Ovary (tissue), 9 donors: Measurements from ENCODE around the gene TLE4. TPM values are rescaled to one million over a fixed set of nuclear protein-coding genes. Genes with fewer than 3 reads are reported as not detected.
A peak's percentile ranks its signal among the peaks of the same experiment; 100 is the strongest.

Source experiments
- DNase-seq, 5 donors: peaks; one replicate each; pipeline ENCODE4 v3.0.0-alpha.2; 2019 to 2020
- H3K27ac ChIP-seq, 2 donors: fragments of 200-600 bp; one replicate each; pipeline versions ENCODE4 v1.5.1 to v1.8.0; 2019 to 2022
- H3K27me3 ChIP-seq: fragments of 200-600 bp; one replicate; pipeline ENCODE4 v1.8.0; 2022
- H3K36me3 ChIP-seq: fragments of 200-600 bp; sonication (generic); one replicate; pipeline ENCODE4 v1.5.1; 2019
- H3K4me1 ChIP-seq: one replicate; pipeline ENCODE4 v1.8.1; 2013; ENCODE audit warnings: mild to moderate bottlenecking, moderate library complexity; ENCODE audit not compliant: insufficient read depth
- H3K4me3 ChIP-seq: fragments of 200-600 bp; sonication (generic); one replicate; pipeline ENCODE4 v1.5.1; 2017
- H3K9me3 ChIP-seq, 2 donors: fragments of 200-600 bp in 1 of 2; sonication (generic) in 1 of 2; one replicate each; pipeline versions ENCODE4 v1.5.1 to v1.8.1; 2013 to 2019; ENCODE audit warnings: mild to moderate bottlenecking in 1 of 2, moderate library complexity in 1 of 2
- EP300 ChIP-seq: sonication (generic); formaldehyde crosslinking; IDR thresholded peaks from one replicate; pipeline ENCODE4 v1.6.1; 2017; ENCODE audit warnings: antibody characterized with exemption
- POLR2A ChIP-seq: fragments of 450-650 bp; IDR thresholded peaks from one replicate; pipeline ENCODE4 v1.6.1; 2017; ENCODE audit warnings: antibody characterized with exemption, mild to moderate bottlenecking, moderate library complexity
- WGBS, 3 donors: extraction: QIAGEN DNeasy Blood & Tissue Kit in 1 of 3; methylation state at CpG; one replicate each; pipeline versions ENCODE4 v1.1.5 to v1.1.7; 2013 to 2017; 5-methylcytosine and 5-hydroxymethylcytosine counted together
- intact Hi-C, 4 donors: fragments of 100-400 bp; cut with DNase I; formaldehyde crosslinking; loops; one replicate each; pipeline versions ENCODE4 v1.11.0 to v1.15.1; 2022 to 2023
- polyA plus RNA-seq, 2 donors: library from polyadenylated mRNA; stranded (reverse); fragments of 200-250 nt in 1 of 2; fragments of 350-450 nt in 1 of 2; fragmentation: Illumina TruSeq in 1 of 2; extraction: RNeasy Lipid Tissue Mini Kit (QIAGEN cat#74804) in 1 of 2; gene quantifications; one replicate each; pipeline ENCODE4 v1.2.3, GENCODE V29; 2013 to 2014
- total RNA-seq, 7 donors: library from RNA; depleted of rRNA in 2 of 7; stranded (reverse); fragments of >200 nt in 2 of 7; fragmentation: NEBNext Ultra II Directional in 3 of 7; extraction: Animal tissue kit (Norgen Biotek cat#: 25700) in 3 of 7; gene quantifications; one replicate each; pipeline versions ENCODE4 v1.1.0 to v1.2.4, GENCODE V29; 2016 to 2023
- TF ChIP-seq, protein P1 (sequence below), 3 donors: fragments of 450-650 bp in 2 of 3; fragments of 200-600 bp in 1 of 3; IDR thresholded peaks; one replicate each; pipeline versions ENCODE4 v1.5.1 to v1.8.0; 2016 to 2022; ENCODE audit warnings: antibody characterized with exemption in 3 of 3, mild to moderate bottlenecking in 1 of 3
- donor health status: DM: no; HTN: no; CAD: no; lungs with moderate emphysema.
- donor health status: DM: no; HTN: no; CAD: no.
- donor health status: Bipolar disorder and iron deficiency.
- donor health status: DM: yes; HTN: yes; CAD: no.
- donor health status: DM: no; HTN: no; CAD: no.
- donor health status: DM: yes; HTN: yes; CAD: no.

TLE4 gene
- total and polyA plus RNA-seq, 9 donors = 34.6 to 67.5 (median 54.6) TPM

DNA sequence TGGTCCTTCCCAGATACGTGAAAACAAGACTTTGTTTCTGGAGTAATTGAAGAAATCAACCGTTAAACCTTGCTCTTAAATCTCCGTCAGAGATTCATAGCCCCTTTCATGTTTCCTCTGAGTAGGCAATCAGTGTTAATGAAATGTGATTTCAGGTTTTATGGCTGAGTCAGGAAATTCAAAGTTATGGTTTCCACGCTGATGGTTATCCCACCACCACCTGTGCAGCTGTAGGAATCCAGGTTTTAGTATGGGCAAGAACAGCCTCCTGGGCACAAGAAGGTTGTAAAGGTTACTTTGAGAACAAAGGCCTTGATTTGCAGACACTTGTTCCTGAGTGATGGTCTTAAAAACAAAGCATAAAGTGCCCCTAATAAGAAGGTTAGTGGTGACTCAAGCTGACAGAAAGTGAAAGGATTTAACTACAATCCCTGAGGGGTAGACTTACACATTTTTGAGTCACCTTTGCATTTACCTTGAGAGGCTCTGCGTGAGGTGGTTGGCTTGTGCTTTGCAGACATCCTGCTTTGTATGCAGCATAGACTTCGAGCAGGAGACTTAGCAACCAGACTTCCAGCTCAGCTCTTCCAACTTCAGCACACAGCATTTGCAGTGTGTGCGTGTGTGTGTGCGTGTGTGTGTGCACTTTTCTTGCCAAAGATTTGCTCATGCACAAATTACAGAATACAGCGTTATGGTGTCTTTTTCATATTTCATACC, 159.6 kb downstream of the TLE4 start:
- no peak overlapping the region for H3K27ac ChIP-seq
- no peak for DNase-seq
- no peak overlapping the region for H3K4me3 ChIP-seq
- no peaks in the 10 kb centered on the region for H3K4me1 ChIP-seq
- intact Hi-C loops = no loop called here
- no peak for TF ChIP-seq POLR2A
- no peaks in the 10 kb centered on the region for H3K36me3 ChIP-seq
- 70 to 82% (median 76%) methylated on average over 9 of the region's 9 CpGs for WGBS, 3 donors
- no peaks in the 10 kb centered on the region for H3K9me3 ChIP-seq
- no peaks in the 10 kb centered on the region for H3K27me3 ChIP-seq

DNA sequence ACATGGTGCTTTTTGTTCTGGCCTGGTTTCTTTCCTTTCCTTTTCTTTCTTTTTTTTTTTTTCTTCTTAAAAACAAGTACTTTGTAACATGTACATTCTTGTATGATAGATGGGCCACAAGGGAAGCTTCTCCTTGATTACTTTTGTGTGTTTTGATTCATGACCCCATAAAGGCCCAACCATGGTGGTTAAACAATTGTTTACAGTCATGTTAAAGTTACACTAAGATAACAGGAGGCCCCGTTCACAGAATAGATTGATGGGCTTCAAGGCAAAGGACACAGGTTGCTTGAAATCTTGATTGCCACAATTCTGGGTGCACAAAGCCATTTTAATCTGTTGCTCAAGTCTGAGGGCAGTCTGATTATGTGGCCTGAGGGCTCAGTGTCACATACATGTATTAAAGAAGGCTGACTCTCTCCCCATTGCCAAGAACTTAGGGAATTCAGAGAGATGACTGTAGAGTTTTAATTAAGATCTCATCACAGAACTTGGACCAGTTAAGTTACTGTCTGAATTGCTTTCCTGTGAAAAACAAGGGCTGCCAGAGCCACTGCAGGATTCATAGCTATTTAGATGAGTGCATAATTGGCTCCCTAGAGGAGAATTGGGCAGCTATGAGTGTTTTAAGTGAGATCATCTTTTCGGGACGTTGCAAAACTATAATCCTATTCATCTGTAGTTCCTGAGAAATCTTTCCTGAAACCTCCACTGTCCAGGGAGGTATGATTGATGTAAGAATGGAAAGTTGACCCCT, 163.4 kb downstream of the TLE4 start:
- TF ChIP-seq EP300 = no peak
- TF ChIP-seq, protein P1, sequence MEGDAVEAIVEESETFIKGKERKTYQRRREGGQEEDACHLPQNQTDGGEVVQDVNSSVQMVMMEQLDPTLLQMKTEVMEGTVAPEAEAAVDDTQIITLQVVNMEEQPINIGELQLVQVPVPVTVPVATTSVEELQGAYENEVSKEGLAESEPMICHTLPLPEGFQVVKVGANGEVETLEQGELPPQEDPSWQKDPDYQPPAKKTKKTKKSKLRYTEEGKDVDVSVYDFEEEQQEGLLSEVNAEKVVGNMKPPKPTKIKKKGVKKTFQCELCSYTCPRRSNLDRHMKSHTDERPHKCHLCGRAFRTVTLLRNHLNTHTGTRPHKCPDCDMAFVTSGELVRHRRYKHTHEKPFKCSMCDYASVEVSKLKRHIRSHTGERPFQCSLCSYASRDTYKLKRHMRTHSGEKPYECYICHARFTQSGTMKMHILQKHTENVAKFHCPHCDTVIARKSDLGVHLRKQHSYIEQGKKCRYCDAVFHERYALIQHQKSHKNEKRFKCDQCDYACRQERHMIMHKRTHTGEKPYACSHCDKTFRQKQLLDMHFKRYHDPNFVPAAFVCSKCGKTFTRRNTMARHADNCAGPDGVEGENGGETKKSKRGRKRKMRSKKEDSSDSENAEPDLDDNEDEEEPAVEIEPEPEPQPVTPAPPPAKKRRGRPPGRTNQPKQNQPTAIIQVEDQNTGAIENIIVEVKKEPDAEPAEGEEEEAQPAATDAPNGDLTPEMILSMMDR (IDR thresholded peaks at IDR 0.05) = no peak
- H3K27ac ChIP-seq = no peak overlapping the region
- no peak for DNase-seq
- H3K36me3 ChIP-seq = no peaks in the 10 kb centered on the region
- intact Hi-C loops = no loop called here
- H3K27me3 ChIP-seq = no peaks in the 10 kb centered on the region
- H3K4me1 ChIP-seq = no peaks in the 10 kb centered on the region
- no peak overlapping the region for H3K4me3 ChIP-seq
- WGBS, 3 donors = 50 to 51% (median 51%) methylated on average over 3 of the region's 3 CpGs
- no peaks in the 10 kb centered on the region for H3K9me3 ChIP-seq

DNA sequence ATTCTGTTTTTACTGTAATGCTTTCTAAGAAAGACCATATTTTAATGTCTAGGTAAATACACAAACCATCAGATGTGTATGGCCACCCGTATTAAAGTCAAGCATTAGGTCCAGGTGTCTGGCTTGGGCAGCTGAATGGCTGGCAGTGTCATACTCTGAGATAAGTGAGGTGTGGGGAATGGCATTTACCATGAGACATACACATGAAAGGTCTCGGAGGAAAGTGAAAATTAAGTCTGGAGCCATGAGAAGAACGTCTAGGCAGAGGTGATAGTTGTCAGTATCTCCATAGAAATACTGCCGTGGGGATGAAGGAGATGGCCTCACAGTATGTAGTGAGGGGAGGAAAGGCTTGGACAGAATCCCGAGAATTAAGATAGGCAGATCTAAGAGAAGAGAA, 164.3 kb downstream of the TLE4 start:
- Histone ChIP-seq H3K4me3 (no peak overlapping the region), H3K36me3 (no peaks in the 10 kb centered on the region), H3K4me1 (no peaks in the 10 kb centered on the region), H3K27me3 (no peaks in the 10 kb centered on the region), H3K27ac (no peak overlapping the region), H3K9me3 (no peaks in the 10 kb centered on the region)
- intact Hi-C loops = no loop called here
- TF ChIP-seq POLR2A (no peak), EP300 (no peak)
- TF ChIP-seq, protein P1 (IDR thresholded peaks at IDR 0.05) = no peak
- 90 to 95% (median 93%) methylated on average over 5 of the region's 5 CpGs for WGBS, 3 donors
- no peak for DNase-seq

DNA sequence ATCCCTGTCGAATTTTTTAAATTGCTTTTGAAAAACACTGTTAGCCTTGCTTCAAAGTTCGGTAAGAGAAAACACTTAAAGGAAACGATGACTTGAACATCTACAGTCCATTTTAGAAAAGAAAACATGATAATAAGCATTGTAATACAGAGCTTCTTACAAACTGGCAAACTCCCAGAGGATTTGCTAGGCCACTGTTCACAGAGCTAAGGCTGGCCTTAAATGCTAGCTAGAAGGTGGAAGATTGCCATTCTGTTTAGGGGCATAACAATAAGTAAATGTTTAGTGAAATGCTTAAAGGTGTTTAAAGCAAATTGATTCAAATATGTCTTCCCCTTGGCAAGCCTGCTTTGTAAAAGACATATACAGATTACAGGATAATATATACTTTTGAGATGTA, 169.6 kb downstream of the TLE4 start:
- intact Hi-C loops = no loop called here
- H3K36me3 ChIP-seq = no peaks in the 10 kb centered on the region
- H3K4me3 ChIP-seq = no peak overlapping the region
- TF ChIP-seq POLR2A = no peak
- TF ChIP-seq, protein P1 (IDR thresholded peaks at IDR 0.05) = no peak
- no peak for TF ChIP-seq EP300
- peak overlapping the region in 1 of 2 donors; percentile 2 for H3K27ac ChIP-seq
- WGBS, 3 donors = 12 to 42% (median 13%) methylated on average over 3 of the region's 3 CpGs
- no peaks in the 10 kb centered on the region for H3K9me3 ChIP-seq
- H3K4me1 ChIP-seq = no peaks in the 10 kb centered on the region
- H3K27me3 ChIP-seq = no peaks in the 10 kb centered on the region
- DNase-seq = no peak
